Fibroblast of skin of scalp (primary cell): ENCODE data around the gene TLCD5.

Experiments used
- DNase-seq: peaks from one replicate; pipeline ENCODE4 v3.0.0-alpha.2; 2013

The TLCD5 gene

GRCh38 chr11:120308081-120308480 is 17.0 kb upstream of the TLCD5 start:
- no peak for DNase-seq

- no peak for DNase-seq
Observed at GRCh38 chr11:120310870-120311269, 14.2 kb upstream of the TLCD5 start.

- no peak for DNase-seq
Observed at GRCh38 chr11:120314861-120315260, 10.2 kb upstream of the TLCD5 start.

GRCh38 chr11:120316880-120317688 is 8.0 kb upstream of the TLCD5 start:
- DNase-seq = peak; percentile 61

- DNase-seq = no peak
Observed at GRCh38 chr11:120317689-120318480, 7.2 kb upstream of the TLCD5 start.

GRCh38 chr11:120318906-120319305 is 6.2 kb upstream of the TLCD5 start:
- no peak for DNase-seq

GRCh38 chr11:120326228-120326627 is 1.1 kb downstream of the TLCD5 start:
- no peak for DNase-seq

GRCh38 chr11:120326845-120327281 is 1.8 kb downstream of the TLCD5 start:
- DNase-seq = no peak

GRCh38 chr11:120327311-120327710 is 2.2 kb downstream of the TLCD5 start:
- no peak for DNase-seq

- no peak for DNase-seq
Observed at GRCh38 chr11:120329556-120329955, 4.5 kb downstream of the TLCD5 start.

GRCh38 chr11:120330045-120330444 is 4.9 kb downstream of the TLCD5 start:
- DNase-seq = no peak

GRCh38 chr11:120331301-120331996 is 6.3 kb downstream of the TLCD5 start:
- DNase-seq = peak; percentile 97

- DNase-seq = no peak
Observed at GRCh38 chr11:120332822-120333716, 8.0 kb downstream of the TLCD5 start.

- no peak for DNase-seq
Observed at GRCh38 chr11:120333801-120334200, 8.7 kb downstream of the TLCD5 start.

GRCh38 chr11:120334332-120334731 is 9.2 kb downstream of the TLCD5 start:
- DNase-seq = no peak

GRCh38 chr11:120334894-120335462 is 9.9 kb downstream of the TLCD5 start:
- peak; percentile 87 for DNase-seq

GRCh38 chr11:120335556-120335907 is 10.4 kb downstream of the TLCD5 start:
- DNase-seq = no peak

- DNase-seq = peak; percentile 99
Observed at GRCh38 chr11:120335908-120336640, 11.0 kb downstream of the TLCD5 start, which contains the start of gene ARHGEF12. Gene ARHGEF12 (plus strand): TSS chr11:120336413. CDS start chr11:120337244, 831 bp downstream.

GRCh38 chr11:120336641-120337354 is 11.7 kb downstream of the TLCD5 start:
- peak; percentile 57 for DNase-seq
